HG02870 (cell line): ENCODE measurements around the gene TNFSF9.
A peak's percentile ranks its signal among the peaks of the same experiment; 100 is the strongest.

ENCODE experiments used
- ATAC-seq: cut with Tn5 transposase; IDR thresholded peaks from one replicate; pipeline ENCODE4 v1.9.1; 2021; ENCODE audit warnings: mild to moderate bottlenecking, moderate library complexity; ENCODE audit not compliant: unreplicated experiment

TNFSF9 gene, protein sequence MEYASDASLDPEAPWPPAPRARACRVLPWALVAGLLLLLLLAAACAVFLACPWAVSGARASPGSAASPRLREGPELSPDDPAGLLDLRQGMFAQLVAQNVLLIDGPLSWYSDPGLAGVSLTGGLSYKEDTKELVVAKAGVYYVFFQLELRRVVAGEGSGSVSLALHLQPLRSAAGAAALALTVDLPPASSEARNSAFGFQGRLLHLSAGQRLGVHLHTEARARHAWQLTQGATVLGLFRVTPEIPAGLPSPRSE

DNA sequence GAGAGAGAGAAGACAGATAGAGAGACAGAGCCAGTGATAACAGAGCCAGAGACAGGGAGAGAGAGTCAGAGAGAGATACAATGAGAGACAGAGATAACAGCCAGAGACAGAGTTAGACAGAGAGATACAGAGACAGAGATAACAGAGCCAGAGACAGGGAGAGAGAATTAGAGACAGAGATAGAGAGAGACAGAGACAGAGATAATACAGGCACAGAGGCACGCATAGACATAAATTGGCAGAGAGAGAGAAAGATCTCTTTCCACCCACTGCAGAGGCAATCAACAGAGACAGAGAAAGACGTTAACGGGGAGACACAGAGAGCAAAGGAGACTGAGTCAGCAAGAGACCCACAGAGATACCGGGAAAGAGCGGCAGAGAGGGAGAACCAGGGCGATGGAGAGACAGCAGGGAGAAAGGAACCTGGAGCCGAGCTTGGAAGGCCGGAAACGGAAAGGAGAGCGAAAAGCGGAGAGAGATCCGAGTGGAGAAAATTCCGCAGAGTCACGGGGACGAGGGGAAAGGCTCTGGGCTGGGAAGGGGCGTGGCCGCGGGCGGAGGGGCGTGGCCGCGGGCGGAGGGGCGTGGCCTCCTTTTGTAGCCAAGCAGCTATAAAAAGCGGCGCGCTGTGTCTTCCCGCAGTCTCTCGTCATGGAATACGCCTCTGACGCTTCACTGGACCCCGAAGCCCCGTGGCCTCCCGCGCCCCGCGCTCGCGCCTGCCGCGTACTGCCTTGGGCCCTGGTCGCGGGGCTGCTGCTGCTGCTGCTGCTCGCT is at the start of gene TNFSF9:
Gene TNFSF9 (plus strand): TSS at position 641 of the 777 bp plus-strand sequence. CDS start 11 bp downstream, at position 652.
- ATAC-seq, result peak; percentile 24

DNA sequence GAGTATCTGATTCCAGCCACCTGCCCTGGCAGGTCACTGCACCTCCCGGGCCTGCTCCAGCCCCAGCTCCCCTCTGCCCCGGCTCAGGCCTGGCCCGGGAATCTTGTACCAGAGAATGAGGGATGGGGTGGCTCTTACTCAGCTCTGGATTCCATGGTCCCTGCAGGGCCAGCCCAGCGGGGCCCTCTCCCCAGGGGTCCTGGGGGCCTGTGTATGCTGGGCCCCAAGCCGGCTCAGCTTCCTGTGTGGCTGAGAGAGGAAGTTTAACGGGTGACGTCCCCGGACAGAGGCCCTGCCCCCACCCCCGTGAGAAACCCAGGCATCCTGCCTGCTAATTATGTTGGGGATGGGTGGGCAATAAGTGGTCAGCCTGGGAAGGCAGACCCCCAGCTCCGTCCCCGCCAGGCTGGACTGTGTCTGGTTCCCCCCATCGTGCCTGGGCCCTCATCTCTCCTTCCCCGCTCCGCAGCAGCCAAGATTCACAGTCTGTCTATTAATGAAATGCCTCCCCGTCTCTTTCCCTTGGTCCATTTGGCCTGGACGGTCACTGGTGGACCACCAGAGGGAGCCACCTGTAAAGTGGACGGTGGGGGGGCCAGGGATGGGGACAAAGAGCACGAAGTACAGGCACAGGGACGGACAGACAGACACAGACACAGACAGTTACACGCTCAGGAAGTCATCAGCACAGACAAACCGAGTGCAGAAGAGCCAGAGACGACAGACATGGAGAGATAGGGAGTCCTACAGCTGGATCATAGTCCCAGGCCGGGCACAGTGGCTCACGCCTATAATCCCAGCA is 49.1 kb upstream of the TNFSF9 start, which contains the start of gene DENND1C:
Gene DENND1C (minus strand): TSS at position 247 of the 802 bp plus-strand sequence. CDS start 92 bp downstream, at position 155.
- no peak for ATAC-seq

DNA sequence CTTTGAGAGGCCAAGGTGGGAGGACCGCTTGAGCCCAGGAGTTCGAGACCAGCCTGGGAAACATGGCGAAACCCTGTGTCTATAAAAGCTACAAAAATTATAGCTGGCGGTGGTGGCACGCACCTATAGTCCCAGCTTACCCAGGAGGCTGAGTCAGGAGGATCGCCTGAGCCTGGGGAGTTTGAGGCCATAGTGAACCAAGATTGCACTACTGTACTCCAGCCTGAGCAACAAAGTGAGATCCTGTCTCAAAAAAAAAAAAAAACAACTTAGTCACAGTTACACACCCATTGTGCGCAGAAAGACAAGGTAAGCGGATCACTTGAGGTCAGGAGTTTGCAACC is 48.5 kb upstream of the TNFSF9 start:
- ATAC-seq, result no peak

DNA sequence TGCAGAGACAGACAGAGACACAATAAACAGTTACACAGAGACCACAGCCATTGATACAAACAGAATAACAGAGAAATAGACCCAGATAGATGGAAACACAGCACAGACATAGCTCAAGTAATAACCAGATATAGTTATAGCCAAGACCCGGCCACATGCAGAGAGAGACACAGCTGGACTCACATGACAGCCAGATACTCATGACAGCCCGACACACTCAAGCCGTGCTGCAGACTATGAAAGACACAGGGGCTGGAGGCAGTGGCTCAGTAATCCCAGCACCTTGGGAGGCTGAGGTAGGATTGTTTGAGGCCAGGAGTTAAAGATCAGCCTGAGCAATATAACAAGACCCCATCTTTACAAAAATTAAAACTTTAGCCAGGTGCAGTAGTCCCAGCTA is 47.6 kb upstream of the TNFSF9 start:
- no peak for ATAC-seq

DNA sequence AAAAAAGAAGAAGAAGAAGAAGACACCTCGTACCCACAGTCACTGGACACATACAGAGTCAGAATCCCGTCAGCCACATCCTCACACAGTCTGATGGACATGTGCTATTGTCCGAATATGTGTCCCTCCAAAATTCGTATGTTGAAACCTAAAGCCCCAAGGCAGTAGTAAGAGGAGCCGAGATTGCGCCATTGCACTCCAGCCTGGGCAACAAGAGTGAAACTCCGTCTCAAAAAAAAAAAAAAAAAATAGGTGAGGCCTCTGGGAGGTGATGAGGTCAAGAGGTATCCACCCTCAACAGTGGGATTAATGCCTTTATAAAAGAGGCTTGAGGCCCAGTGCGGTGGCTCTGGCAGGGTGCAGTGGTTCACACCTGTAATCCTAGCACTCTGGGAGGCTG is 46.6 kb upstream of the TNFSF9 start:
- no peak for ATAC-seq

DNA sequence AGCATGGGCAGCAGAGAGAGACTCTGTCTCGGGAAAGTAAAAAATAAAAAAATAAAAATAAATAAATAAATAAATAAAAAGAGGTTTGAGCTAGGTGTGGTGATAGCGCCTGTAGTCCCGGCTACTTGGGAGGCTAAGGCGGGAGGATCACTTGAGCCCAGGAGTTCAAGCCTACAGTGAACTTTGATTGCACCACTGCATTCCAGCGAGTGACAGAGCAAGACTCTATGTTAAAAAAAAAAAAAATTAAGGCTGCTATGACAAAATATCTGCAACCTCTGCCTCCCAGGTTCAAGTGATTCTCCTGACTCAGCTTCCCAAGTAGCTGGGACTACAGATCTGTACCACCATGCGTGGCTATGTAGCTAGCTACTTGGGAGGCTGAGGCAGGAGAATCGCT is 46.0 kb upstream of the TNFSF9 start:
- no peak for ATAC-seq

DNA sequence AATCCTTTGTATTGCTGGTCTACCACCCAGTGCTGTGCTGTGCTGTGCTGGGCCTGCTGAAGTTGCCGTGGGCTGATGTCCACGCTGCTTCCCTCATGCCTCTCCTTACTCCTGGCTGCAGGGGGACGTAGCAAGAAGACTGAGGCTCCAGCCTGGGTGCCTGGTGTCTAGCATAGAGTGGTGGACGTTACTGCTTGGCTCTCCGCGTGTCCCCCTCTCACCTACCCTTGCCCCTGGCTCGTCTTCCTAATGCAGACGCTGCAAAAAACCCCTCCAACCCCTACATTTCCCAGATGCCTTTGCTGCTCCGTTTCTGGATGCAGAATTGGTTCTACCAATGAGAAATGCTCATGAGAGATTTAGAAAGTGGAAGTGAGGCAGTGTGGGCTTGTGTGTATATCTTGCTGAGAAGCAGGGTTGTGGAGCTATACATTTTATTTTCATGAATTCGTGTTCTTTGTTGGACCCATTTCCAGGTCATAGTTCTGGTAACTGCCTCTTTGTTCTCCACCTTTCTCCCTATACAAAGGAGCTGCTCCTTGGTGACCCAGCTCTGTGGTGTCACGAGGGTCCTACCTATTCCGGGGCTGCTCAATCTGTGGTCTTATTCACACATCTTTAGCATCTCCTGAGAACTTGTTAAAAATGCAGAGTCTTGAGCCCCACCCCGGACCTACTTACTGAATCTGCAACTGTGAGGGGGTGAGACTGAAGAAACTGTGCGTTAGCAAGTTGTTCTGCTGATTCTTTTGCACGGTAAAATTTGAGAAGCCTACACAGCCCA is 41.4 kb upstream of the TNFSF9 start:
- no peak for ATAC-seq

DNA sequence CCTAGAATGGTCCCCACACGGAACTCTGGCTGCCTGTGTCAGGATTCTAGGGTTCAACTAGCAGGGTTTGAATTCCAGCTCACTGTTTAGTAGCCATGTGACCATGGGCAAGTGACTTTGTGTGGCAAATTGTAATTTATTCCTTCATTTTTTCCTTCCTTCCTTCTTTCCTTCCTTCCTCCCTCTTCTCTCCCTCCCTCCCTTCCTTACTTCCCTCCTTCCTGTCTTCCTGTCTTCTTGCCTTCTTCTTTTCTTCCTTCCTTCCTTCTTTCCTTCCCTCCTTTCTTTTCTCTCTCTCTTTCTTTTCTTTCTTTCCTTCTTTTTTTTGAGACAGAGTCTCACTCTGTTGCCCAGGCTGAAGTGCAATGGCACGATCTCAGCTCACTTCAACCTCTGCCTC is 40.7 kb upstream of the TNFSF9 start:
- ATAC-seq, result no peak

DNA sequence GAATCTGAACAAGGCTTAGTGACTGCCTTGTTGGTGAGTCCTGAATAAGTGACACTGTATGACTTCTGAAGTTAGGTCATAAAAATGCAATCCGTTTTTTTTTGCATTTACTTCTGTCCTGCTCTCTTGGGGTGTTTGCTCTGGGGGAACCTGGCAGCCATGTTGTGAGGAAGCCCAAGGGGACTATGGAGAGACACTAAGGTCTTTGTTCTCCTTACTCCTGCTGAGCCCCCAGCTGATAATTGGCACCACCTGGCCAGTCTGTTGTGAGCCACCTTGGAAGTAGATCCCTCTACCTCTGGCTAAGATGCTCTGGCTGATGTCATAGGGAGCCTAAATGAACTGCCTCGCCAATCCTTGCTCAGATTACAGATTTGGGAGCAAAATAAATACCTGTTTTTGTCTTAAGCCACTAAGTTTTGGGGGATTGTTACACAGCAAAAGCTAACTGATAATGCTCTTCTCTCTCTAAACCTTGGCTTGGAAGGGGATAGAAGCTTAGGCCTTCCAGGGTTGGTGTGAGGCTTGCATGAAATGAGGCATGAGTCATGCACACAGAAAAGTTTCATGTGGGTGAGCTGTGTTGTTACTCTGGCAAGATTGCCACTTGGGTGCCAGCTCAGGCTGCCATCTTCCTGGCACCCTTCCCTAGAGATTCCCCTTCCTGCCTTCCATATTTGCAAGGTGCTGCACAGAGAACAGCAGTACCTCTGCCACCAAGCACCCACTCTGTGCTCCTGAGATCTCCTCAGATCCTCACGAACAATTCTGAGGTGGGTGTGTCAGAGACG is 38.8 kb upstream of the TNFSF9 start:
- ATAC-seq, result no peak

DNA sequence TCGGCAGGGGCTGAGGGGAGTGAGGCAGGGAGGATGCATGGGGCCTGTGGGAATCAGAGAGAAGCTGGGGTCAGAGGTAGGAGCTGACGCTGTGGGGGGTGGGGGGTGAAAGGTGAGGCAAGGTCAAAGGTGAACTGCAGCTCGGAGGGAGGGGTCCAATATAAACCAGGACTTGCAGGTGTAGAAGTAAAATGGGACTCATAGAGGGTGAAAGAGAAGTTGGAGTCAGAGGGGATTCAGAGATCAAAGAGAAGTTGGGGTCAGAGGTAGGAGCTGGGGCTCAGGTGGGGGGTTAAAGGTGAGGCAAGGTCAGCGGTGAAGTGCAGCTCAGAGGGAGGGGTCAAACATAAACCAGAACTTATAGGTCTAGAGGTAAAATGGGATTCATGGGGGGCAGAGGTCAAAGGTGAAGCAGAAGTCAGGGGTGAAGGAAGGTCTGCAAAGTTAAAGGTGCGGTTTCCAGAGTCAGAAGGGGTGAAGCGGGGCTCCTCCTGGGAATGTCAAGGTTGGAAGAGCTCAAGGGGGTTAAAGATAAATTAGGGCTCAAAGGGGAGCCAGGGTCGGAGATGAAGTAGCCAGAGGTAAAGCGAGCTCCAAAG is 36.3 kb upstream of the TNFSF9 start:
- no peak for ATAC-seq

DNA sequence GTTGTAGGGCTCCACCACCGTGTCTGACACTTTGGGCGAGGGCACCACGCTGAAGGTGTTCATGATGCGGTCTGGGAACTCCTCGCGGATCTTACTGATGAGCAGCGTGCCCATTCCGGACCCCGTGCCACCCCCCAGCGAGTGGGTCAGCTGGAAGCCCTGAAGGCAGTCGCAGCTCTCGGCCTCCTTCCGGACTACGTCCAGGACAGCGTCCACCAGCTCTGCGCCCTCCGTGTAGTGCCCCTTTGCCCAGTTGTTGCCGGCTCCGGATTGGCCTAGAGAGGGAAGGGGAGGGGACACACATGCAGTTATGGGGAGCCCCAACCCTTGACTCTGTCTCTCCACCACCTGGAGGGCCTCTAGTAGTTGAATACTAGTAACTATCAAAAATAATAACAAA is 34.9 kb upstream of the TNFSF9 start:
- ATAC-seq, result no peak

DNA sequence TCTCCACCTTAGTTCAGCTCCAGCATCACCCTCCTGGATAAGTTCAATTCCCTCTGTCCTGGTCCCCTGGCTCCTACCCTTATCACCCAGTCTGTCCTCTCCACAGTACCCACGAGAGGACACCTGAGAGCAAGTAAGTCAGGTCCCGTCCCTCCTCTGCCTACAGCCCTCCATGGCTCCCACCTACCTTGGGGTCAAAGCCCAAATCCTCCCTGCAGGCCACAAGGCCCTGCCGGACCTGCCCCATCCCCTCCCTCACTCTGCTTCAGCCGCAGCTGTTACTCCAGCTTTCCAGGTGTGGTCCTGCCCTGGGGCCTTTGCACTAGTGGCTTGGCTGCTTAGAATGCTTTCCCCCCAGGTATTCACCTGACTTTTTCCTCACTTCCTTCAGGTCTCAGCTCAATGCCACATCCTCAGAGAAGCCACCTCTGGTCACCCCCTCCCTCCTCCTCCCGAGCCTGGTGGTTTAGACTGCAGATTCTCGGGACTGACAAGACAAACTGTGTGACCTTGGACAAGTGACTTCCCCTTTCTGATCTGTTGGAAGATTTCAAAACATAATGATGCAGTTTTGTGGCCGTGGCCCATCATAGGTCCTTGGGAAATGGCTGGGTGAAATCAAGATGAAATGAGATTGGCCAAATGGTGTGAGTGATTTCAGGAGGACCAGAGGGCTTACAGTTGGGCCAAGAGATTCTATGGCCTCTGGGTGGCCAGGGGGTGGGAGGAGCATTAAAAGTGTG is 32.4 kb upstream of the TNFSF9 start:
- no peak for ATAC-seq

DNA sequence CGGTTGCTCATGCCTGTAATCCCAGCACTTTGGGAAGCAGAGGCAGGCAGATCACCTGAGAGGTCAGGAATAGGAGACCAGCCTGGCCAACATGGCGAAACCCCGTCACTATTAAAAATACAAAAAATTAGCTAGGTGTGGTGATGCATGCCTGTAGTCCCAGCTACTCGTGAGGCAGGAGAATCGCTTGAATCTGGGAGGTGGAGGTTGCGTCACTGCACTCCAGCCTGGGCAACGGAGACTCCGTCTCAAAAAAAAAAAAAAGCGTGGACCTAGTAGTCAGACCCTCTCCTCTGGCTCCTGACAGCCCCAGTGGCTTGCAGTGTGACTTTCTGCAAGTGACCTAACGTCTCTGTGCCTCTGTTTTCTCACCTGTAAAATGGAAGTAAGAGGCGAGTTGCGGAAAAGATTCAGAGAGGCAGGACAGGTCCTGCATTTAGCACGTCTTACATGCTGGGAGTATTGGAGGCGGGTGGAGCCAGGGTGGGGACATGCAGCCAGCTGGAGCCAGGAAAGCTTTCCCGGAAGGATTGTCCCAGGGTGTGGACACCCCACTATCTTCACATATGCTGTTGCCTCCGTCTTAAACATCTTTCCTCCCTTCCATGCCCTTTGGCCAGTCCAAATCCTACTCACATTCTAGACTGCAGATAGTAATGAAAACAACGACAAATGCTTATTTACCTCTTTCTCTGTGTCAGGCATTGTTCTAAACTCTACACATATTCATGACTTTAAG is 31.6 kb upstream of the TNFSF9 start:
- ATAC-seq, result no peak

DNA sequence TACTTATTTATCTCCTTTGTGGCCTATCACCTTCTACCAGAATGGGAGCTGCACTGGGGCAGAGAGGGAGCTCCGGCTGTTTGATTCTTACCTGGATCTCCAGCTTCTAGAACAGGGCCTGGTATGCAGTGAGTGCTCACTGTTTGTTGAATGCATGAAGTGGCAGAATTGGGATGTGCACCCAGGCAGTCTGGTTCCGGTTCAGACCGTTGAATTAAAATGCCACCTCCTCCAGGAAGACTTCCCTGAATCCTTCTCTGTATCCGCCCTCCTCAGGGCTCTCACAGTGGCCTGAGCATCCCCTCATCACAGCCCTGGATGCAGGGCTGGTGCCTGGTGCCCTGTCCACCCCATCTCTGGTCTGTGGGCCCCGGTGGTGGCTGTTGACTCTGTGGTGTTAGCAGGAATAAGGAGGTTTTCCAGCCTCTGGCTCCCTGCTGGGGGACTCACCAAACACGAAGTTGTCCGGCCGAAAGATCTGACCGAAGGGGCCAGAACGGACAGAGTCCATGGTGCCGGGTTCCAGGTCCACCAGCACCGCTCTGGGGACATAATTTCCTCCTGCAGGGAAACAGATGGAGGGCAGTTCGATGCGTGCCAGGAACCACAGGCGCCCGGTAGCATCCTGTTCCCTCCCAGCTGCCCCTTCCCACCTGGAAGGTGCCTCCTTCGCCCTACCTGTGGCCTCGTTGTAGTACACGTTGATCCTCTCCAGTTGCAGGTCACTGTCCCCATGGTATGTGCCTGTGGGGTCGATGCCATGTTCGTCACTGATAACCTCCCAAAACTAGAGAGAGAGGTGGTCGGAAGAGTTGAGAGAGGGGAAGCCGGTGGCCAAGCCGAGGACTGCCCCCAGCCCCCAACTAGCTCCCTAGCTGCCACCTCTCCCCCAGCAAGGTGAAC is 29.7 kb upstream of the TNFSF9 start:
- ATAC-seq, result no peak

DNA sequence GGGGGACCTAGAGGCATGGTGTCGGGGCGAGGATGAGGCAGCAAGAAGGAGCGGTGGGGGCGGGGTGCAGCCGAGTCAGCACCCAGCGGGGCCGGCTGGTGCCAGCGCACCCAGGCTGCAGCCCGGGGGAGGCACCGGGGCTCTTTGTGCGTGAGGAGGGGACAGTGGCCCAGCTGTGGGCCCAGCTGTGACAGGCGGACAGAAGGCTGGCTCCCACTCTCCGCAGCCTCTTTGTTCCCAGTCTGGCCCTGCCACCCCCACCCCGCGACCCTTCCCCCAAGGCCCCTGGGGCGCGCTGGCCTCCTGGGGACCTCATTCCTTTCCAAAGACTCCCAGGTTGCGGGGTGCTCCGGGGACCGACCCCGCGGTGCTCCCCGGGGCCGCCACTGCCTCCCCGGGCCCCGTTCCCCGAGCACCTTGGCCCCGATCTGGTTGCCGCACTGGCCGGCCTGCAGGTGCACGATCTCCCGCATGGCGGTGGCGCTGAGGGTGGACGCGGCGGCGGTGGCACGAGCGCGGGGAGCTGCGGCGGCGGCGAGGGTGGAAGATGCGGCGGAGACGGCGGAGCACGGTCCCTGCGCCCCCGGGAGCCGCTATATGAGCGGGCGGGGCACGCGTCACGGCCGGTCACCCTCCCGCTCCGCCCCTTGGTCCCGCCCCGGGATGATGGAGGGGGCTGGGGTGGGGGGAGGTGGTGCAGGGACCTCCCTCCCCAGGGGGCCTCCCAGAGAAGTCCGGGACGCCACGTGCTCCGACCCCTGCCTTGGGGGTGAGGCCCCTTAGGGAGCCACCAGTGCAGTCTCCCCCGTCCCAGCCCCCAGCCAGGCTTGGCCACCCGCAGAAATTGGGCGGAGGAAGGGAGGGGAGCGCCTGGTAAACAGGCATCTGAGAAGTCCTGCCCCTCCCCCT is 28.8 kb upstream of the TNFSF9 start, which contains the start of gene TUBB4A:
Gene TUBB4A (minus strand): TSS at position 570 of the 909 bp plus-strand sequence. CDS start 97 bp downstream, at position 473.
- no peak for ATAC-seq
